ENCODE data around the gene ZFP90.

Gene ZFP90

GRCh38 chr16:68590201-68590994, 51.3 kb downstream of the ZFP90 start:
- peak; percentile 27 to 31 for DNase-seq

DNA sequence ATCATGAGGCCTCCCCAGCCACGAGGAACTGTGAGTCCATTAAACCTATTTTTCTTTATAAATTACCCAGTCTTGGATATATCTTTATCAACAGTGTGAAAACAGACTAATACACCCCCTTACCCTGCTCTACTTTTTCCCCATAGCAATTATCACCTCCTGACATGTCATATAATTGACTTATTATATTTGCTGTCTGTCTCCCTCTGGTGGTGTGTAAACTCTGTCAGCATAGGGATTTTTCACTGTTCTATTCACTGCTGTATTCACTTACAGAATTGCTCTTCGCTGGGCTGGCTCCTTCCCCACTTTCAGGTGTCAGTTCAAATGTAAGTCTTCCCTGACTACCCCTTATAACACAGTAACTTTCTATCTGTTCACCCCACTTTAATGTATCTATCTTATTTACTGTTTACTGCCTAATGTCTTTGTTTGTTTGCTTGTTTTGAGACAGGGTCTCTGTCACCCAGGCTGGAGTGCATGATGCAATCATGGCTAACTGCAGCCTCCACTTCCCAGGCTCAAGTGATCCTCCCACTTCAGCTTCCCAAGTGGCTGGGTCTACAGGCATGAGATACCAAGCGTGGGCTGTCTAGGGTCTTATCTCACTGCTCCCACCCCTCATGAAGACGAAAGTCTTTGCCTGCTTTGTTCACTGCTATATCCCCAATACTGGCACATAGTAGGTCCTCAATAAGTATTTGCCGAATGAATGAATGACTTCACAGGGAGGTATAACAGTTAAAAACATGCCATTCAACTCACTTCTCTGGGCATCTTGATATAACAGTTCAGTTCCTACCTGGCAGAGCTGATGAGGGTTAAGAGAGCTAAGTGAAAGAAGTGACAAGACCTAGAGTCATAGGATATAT, 53.6 kb downstream of the ZFP90 start:
- no peak for DNase-seq

DNA sequence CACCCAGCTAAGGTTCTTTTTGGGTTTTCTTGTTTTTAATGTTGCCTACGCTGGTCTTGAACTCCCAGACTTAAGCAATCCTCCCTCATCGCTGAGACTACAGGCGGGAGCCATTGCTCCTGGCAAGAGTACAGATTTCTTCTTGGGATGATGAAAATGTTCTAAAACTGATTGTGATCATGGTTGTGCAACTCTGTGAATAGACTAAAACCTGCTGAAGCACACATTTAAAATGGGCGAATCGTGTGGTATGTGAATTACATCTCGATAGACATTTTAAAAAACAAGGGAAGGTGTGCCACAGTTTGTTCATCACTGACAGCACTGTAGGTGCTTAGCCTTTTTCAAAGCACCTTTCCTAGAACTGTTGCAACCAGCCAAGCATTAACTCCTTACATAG, 57.2 kb downstream of the ZFP90 start:
- DNase-seq = no peak

DNA sequence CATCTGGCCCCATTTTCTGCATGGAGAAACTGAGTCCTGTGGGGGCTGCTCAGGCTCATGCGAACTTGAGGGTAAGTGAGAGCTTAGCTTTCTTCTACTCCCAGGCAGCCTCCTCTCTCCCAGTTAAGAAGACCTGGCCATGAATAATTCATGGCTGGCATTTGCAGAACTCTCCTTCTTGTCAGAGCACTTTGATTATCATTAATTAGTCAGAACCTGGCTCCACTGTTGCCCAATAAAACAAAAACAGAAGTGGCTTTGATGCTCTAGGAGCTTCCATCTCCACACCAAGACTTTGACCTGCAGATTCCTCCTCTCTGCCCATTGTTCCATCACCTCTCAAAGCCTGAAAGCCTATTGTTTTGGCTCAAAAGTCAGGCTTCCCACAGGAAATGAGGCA, 60.5 kb downstream of the ZFP90 start:
- DNase-seq = no peak

- no peak for DNase-seq
Measured at GRCh38 chr16:68605746-68606145, 66.7 kb downstream of the ZFP90 start.

- no peak for DNase-seq
Measured at GRCh38 chr16:68607443-68607842, 68.4 kb downstream of the ZFP90 start.

GRCh38 chr16:68608330-68608729, 69.2 kb downstream of the ZFP90 start:
- no peak for DNase-seq

GRCh38 chr16:68612996-68613395, 73.9 kb downstream of the ZFP90 start:
- DNase-seq = no peak

- DNase-seq = no peak
Measured at GRCh38 chr16:68617734-68618133, 78.6 kb downstream of the ZFP90 start.

All from activated CD4-positive, alpha-beta T cell treated with anti-CD3 and anti-CD28 coated beads, Interleukin-2, amount 50 U/mL, for 4 hours (primary cell).